Measurements from ENCODE around the gene TEX14. TPM values are rescaled to one million over a fixed set of nuclear protein-coding genes. Genes with fewer than 3 reads are reported as not detected.
A peak's percentile ranks its signal among the peaks of the same experiment; 100 is the strongest.

Gene TEX14
- total RNA-seq, 2 donors from 2014 or later, result not detected

GRCh38 chr17:58580671-58581070 lies 111.2 kb downstream of the TEX14 start:
- no peak overlapping the region for H3K27ac ChIP-seq
- H3K36me3 ChIP-seq, result no peaks in the 10 kb centered on the region
- H3K4me3 ChIP-seq, result no peak overlapping the region
- no peaks in the 10 kb centered on the region for H3K9me3 ChIP-seq
- no peak for TF ChIP-seq CTCF (IDR thresholded peaks at IDR 0.05)
- no peaks in the 10 kb centered on the region for H3K27me3 ChIP-seq
- H3K4me1 ChIP-seq, result no peaks in the 10 kb centered on the region
- DNase-seq (ENCODE audit: low spot score), result no peak

GRCh38 chr17:58577696-58578095 lies 114.1 kb downstream of the TEX14 start:
- DNase-seq (ENCODE audit: low spot score), result peak; percentile 70
- no peaks in the 10 kb centered on the region for H3K36me3 ChIP-seq
- no peak overlapping the region for H3K4me3 ChIP-seq
- H3K9me3 ChIP-seq, result no peaks in the 10 kb centered on the region
- H3K27me3 ChIP-seq, result no peaks in the 10 kb centered on the region
- TF ChIP-seq CTCF (IDR thresholded peaks at IDR 0.05), result peak; percentile 25 to 68
- no peaks in the 10 kb centered on the region for H3K4me1 ChIP-seq
- no peak overlapping the region for H3K27ac ChIP-seq

GRCh38 chr17:58576679-58577367 lies 115.0 kb downstream of the TEX14 start:
- Histone ChIP-seq H3K36me3 (no peaks in the 10 kb centered on the region), H3K4me1 (no peaks in the 10 kb centered on the region), H3K9me3 (no peaks in the 10 kb centered on the region), H3K27me3 (no peaks in the 10 kb centered on the region), H3K27ac (no peak overlapping the region), H3K4me3 (no peak overlapping the region)
- no peak for DNase-seq (ENCODE audit: low spot score)
- TF ChIP-seq CTCF (IDR thresholded peaks at IDR 0.05), result no peak

- Histone ChIP-seq H3K4me3 (no peak overlapping the region), H3K27ac (no peak overlapping the region), H3K36me3 (no peaks in the 10 kb centered on the region), H3K9me3 (no peaks in the 10 kb centered on the region), H3K4me1 (no peaks in the 10 kb centered on the region), H3K27me3 (no peaks in the 10 kb centered on the region)
- DNase-seq (ENCODE audit: low spot score), result no peak
- no peak for TF ChIP-seq CTCF (IDR thresholded peaks at IDR 0.05)
These were observed 116.3 kb downstream of the TEX14 start for GRCh38 chr17:58575511-58575910.

GRCh38 chr17:58574025-58574424 lies 117.8 kb downstream of the TEX14 start:
- H3K27me3 ChIP-seq, result no peaks in the 10 kb centered on the region
- no peak overlapping the region for H3K4me3 ChIP-seq
- no peaks in the 10 kb centered on the region for H3K9me3 ChIP-seq
- no peak overlapping the region for H3K27ac ChIP-seq
- DNase-seq (ENCODE audit: low spot score), result no peak
- no peaks in the 10 kb centered on the region for H3K4me1 ChIP-seq
- TF ChIP-seq CTCF (IDR thresholded peaks at IDR 0.05), result no peak
- H3K36me3 ChIP-seq, result no peaks in the 10 kb centered on the region

GRCh38 chr17:58572846-58573245 lies 119.0 kb downstream of the TEX14 start:
- Histone ChIP-seq H3K4me3 (no peak overlapping the region), H3K27ac (no peak overlapping the region), H3K36me3 (no peaks in the 10 kb centered on the region), H3K27me3 (no peaks in the 10 kb centered on the region), H3K9me3 (no peaks in the 10 kb centered on the region), H3K4me1 (no peaks in the 10 kb centered on the region)
- no peak for TF ChIP-seq CTCF (IDR thresholded peaks at IDR 0.05)
- DNase-seq (ENCODE audit: low spot score), result no peak

Measured in right atrium auricular region (tissue), 2 donors.